ENCODE measurements around the gene TRDN. TPM values are rescaled to one million over a fixed set of nuclear protein-coding genes. Genes with fewer than 3 reads are reported as not detected.

Gene TRDN
- total RNA-seq, 1 experiment from 2014 or later, result 10.4 TPM

DNA sequence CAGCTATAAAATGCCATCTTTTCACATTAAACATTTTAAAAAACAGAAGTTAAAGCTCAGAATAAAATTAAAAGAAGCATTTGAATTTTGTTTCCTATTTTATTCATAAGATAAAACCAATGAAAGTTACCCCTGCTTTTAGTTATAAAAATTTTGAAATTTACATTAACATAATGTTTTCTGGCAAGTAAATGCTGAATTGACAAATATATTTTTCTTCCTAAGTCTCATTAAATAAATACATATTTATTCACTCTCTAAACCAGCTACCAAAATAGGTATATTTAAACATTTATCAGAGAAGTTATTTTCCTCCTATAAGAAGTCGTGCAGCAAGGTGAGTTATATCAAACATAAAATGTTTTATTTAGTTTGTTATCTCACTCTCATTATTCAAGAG, 213.6 kb downstream of the TRDN start:
- H3K27me3 Mint-ChIP-seq (ENCODE audit: low read depth), result no peaks in the 10 kb centered on the region
- no peaks in the 10 kb centered on the region for H3K9me3 Mint-ChIP-seq
- H2AK5ac ChIP-seq (ENCODE audit: insufficient read length, low read length), result no peak overlapping the region
- no peak overlapping the region for H4K91ac ChIP-seq (ENCODE audit: insufficient read length, low read depth, low read length)
- H2BK5ac ChIP-seq (ENCODE audit: insufficient read length, low read length), result no peak overlapping the region
- no peak overlapping the region for H2BK15ac ChIP-seq (ENCODE audit: low read depth, low read length)
- no peak overlapping the region for H2BK20ac ChIP-seq (ENCODE audit: low read depth, low read length, poor library complexity, severe bottlenecking)
- no peaks in the 10 kb centered on the region for H3K79me1 ChIP-seq (ENCODE audit: insufficient read depth, low read depth, low read length, poor library complexity, severe bottlenecking)
- no peaks in the 10 kb centered on the region for H3K79me2 ChIP-seq (ENCODE audit: insufficient read depth, low read length)
- no peak overlapping the region for H3T11ph ChIP-seq (ENCODE audit: low read length)
- H2BK12ac ChIP-seq (ENCODE audit: insufficient read length, low read depth, low read length), result no peak overlapping the region
- H2AFZ ChIP-seq (ENCODE audit: low read length), result no peak overlapping the region
- H4K20me1 ChIP-seq (ENCODE audit: control insufficient read depth, insufficient read depth, insufficient read length), result no peaks in the 10 kb centered on the region
- no peak overlapping the region for H4K5ac ChIP-seq (ENCODE audit: insufficient read length, low read depth, low read length)
- no peak overlapping the region for H3K27ac ChIP-seq (ENCODE audit: insufficient read length, low read depth, low read length)
- no CpG with 5 or more reads among the region's 1 CpG for WGBS (ENCODE audit: extremely low coverage, insufficient read length, low lambda C conversion rate)
- H3K4me1 Mint-ChIP-seq, result peaks cover 0 to 5% of the 10 kb centered on the region in 2 experiments; a peak in 2 of 4 replicates
- H3K4ac ChIP-seq (ENCODE audit: low read depth, low read length), result no peak overlapping the region
- no peak overlapping the region for H3K4me3 Mint-ChIP-seq
- no peaks in the 10 kb centered on the region for H3K23me2 ChIP-seq (ENCODE audit: insufficient read length, low read depth, low read length, poor library complexity, severe bottlenecking)
- H3K4me2 ChIP-seq (ENCODE audit: insufficient read depth, insufficient read length, low read length), result no peak overlapping the region
- no peak overlapping the region for H3K18ac ChIP-seq (ENCODE audit: insufficient read length, low read depth, low read length)
- H3K9ac ChIP-seq (ENCODE audit: extremely low read depth, insufficient read length, low read length), result no peak overlapping the region
- H3K36me3 Mint-ChIP-seq (ENCODE audit: insufficient read depth in 1 of 3, low read depth in 3 of 3), result no peaks in the 10 kb centered on the region
- H2BK120ac ChIP-seq (ENCODE audit: low read depth, low read length, poor library complexity, severe bottlenecking), result no peak overlapping the region
- peaks cover 3% of the 10 kb centered on the region; the same call in 1 of the 2 replicates for H3K4me1 ChIP-seq (ENCODE audit: insufficient read depth, low read length)
- no peaks in the 10 kb centered on the region for H3K27me3 ChIP-seq (ENCODE audit: insufficient read depth, low read length)
- no peaks in the 10 kb centered on the region for H3K9me3 ChIP-seq (ENCODE audit: control insufficient read depth, low read depth, low read length)
- H3K56ac ChIP-seq (ENCODE audit: insufficient read length, low read depth, low read length), result no peak overlapping the region
- H3K27ac Mint-ChIP-seq, result no peak overlapping the region
- no peak overlapping the region for H3K23ac ChIP-seq (ENCODE audit: insufficient read length, low read depth, low read length)
- DNase-seq, result no peak
- no peak overlapping the region for H4K8ac ChIP-seq (replicated peaks; ENCODE audit: insufficient read length, low read depth, low read length)
- no peak overlapping the region for H3K14ac ChIP-seq (ENCODE audit: insufficient read depth, low read length)
- TF ChIP-seq, protein P1, sequence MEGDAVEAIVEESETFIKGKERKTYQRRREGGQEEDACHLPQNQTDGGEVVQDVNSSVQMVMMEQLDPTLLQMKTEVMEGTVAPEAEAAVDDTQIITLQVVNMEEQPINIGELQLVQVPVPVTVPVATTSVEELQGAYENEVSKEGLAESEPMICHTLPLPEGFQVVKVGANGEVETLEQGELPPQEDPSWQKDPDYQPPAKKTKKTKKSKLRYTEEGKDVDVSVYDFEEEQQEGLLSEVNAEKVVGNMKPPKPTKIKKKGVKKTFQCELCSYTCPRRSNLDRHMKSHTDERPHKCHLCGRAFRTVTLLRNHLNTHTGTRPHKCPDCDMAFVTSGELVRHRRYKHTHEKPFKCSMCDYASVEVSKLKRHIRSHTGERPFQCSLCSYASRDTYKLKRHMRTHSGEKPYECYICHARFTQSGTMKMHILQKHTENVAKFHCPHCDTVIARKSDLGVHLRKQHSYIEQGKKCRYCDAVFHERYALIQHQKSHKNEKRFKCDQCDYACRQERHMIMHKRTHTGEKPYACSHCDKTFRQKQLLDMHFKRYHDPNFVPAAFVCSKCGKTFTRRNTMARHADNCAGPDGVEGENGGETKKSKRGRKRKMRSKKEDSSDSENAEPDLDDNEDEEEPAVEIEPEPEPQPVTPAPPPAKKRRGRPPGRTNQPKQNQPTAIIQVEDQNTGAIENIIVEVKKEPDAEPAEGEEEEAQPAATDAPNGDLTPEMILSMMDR (conservative IDR thresholded peaks at IDR 0.05), result no peak
